Ovary (tissue), 3 donors: ENCODE results near the gene P4HA3.

Source experiments
- CTCF ChIP-seq, 3 donors: fragments of 450-650 bp in 2 of 3; fragments of 200-600 bp in 1 of 3; IDR thresholded peaks; one replicate each; pipeline versions ENCODE4 v1.5.1 to v1.8.0; 2016 to 2022; ENCODE audit warnings: antibody characterized with exemption in 3 of 3, mild to moderate bottlenecking in 1 of 3
- EP300 ChIP-seq: sonication (generic); formaldehyde crosslinking; IDR thresholded peaks from one replicate; pipeline ENCODE4 v1.6.1; 2017; ENCODE audit warnings: antibody characterized with exemption
- POLR2A ChIP-seq: fragments of 450-650 bp; IDR thresholded peaks from one replicate; pipeline ENCODE4 v1.6.1; 2017; ENCODE audit warnings: antibody characterized with exemption, mild to moderate bottlenecking, moderate library complexity
- donor health status: DM: no; HTN: no; CAD: no.

- TF ChIP-seq CTCF (IDR thresholded peaks at IDR 0.05), result no peak
- TF ChIP-seq POLR2A, result no peak
- no peak for TF ChIP-seq EP300
Measured at GRCh38 chr11:74320538-74320937, 9.1 kb upstream of the P4HA3 start.
